OCI-LY7 (cell line): ENCODE measurements around the gene FOXL3. TPM values are rescaled to one million over a fixed set of nuclear protein-coding genes. Genes with fewer than 3 reads are reported as not detected.

Experiments used
- BruUV-seq: library from RNA; stranded (reverse); fragments of 400-500 nt; replicated peaks from 2 replicates; lab custom pipeline; 2021; lab: Mats Ljungman, UMichigan
- CTCF ChIA-PET: fragments of 300-600 bp; sonication (Branson Sonifier 250); formaldehyde crosslinking; loops from one replicate; lab custom pipeline; 2022; ENCODE audit warnings: antibody characterized with exemption; ENCODE audit not compliant: unreplicated experiment; lab: Charles Lee
- POLR2A ChIA-PET: fragments of 300-600 bp; sonication (Branson Sonifier 250); formaldehyde crosslinking; loops from one replicate; lab custom pipeline; 2022; ENCODE audit warnings: antibody characterized with exemption; lab: Charles Lee
- DNase-seq: peaks from one replicate; pipeline ENCODE4 v3.0.0-alpha.2; 2015; ENCODE audit warnings: low spot score
- H2AFZ ChIP-seq: fragments of 200-600 bp; sonication (generic), shearing (Covaris generic); 2 replicates; pipeline ENCODE4 v1.6.1; 2014; ENCODE audit warnings: mild to moderate bottlenecking, antibody characterized with exemption, low read length, moderate library complexity
- H3K27ac ChIP-seq: fragments of 200-600 bp; sonication (generic); 2 replicates; pipeline ENCODE4 v1.5.1; 2014; ENCODE audit warnings: mixed run types, low read depth, mild to moderate bottlenecking, moderate library complexity, low read length, inconsistent platforms; ENCODE audit not compliant: poor library complexity, severe bottlenecking
- H3K36me3 ChIP-seq: fragments of 200-600 bp; sonication (generic); 2 replicates; pipeline ENCODE4 v1.6.1; 2014; ENCODE audit warnings: mild to moderate bottlenecking, antibody characterized with exemption, low read length, moderate library complexity, mixed read lengths; ENCODE audit not compliant: insufficient read depth
- H3K4me1 ChIP-seq: fragments of 200-600 bp; sonication (generic); 2 replicates; pipeline ENCODE4 v1.5.1; 2014; ENCODE audit warnings: mild to moderate bottlenecking, low read length; ENCODE audit not compliant: insufficient read depth, poor library complexity, severe bottlenecking
- H3K4me2 ChIP-seq: fragments of 200-600 bp; sonication (generic); 2 replicates; pipeline ENCODE4 v1.6.1; 2014; ENCODE audit warnings: mild to moderate bottlenecking, low read length
- H3K4me3 ChIP-seq: fragments of 200-600 bp; sonication (generic); 2 replicates; pipeline ENCODE4 v1.5.1; 2014; ENCODE audit warnings: mild to moderate bottlenecking, low read depth, low read length; ENCODE audit not compliant: poor library complexity, severe bottlenecking
- H3K79me2 ChIP-seq: fragments of 200-600 bp; sonication (generic); 2 replicates; pipeline ENCODE4 v1.6.1; 2016; ENCODE audit warnings: low read depth, mild to moderate bottlenecking, low read length, moderate library complexity, mixed read lengths; ENCODE audit not compliant: insufficient read depth
- H3K9me2 ChIP-seq: fragments of 200-600 bp; sonication (generic); 2 replicates; pipeline ENCODE4 v1.6.1; 2016; ENCODE audit warnings: mild to moderate bottlenecking, low read length, mixed read lengths; ENCODE audit not compliant: insufficient read depth
- H3K9me3 ChIP-seq: fragments of 200-600 bp; sonication (generic); 2 replicates; pipeline ENCODE4 v1.6.1; 2014; ENCODE audit warnings: mild to moderate bottlenecking, mixed run types, low read length, mixed read lengths
- H4K20me1 ChIP-seq: fragments of 200-600 bp; sonication (generic); 2 replicates; pipeline ENCODE4 v1.6.1; 2014; ENCODE audit warnings: mild to moderate bottlenecking, antibody characterized with exemption, low read length, moderate library complexity, mixed read lengths; ENCODE audit not compliant: insufficient read depth
- EZH2phosphoT487 ChIP-seq: fragments of 200-600 bp; sonication (generic); IDR thresholded peaks from 2 replicates; pipeline ENCODE4 v1.6.1; 2018; ENCODE audit warnings: low read depth, borderline replicate concordance, mild to moderate bottlenecking, mixed run types, antibody characterized with exemption, low read length, moderate library complexity, mixed read lengths
- intact Hi-C: fragments of 100-400 bp; cut with micrococcal nuclease; formaldehyde crosslinking; loops from one replicate; pipeline ENCODE4 v1.10.0; 2022; ENCODE audit not compliant: unreplicated experiment
- total RNA-seq, 2 experiments: library from RNA; depleted of rRNA in 1 of 2; stranded (reverse); fragments of >200 nt in 1 of 2; shearing (Covaris generic) in 1 of 2; gene quantifications; 2 replicates each; pipeline ENCODE4 v1.2.3, GENCODE V29; 2014 to 2022
- TF ChIP-seq, protein P1 (sequence below): fragments of 200-600 bp; sonication (generic); conservative IDR thresholded peaks from 2 replicates; pipeline ENCODE4 v1.5.1; 2014; ENCODE audit warnings: mild to moderate bottlenecking, antibody characterized with exemption, low read length, moderate library complexity, mixed read lengths

FOXL3 gene
- total RNA-seq, 2 experiments from 2014 or later = not detected

DNA sequence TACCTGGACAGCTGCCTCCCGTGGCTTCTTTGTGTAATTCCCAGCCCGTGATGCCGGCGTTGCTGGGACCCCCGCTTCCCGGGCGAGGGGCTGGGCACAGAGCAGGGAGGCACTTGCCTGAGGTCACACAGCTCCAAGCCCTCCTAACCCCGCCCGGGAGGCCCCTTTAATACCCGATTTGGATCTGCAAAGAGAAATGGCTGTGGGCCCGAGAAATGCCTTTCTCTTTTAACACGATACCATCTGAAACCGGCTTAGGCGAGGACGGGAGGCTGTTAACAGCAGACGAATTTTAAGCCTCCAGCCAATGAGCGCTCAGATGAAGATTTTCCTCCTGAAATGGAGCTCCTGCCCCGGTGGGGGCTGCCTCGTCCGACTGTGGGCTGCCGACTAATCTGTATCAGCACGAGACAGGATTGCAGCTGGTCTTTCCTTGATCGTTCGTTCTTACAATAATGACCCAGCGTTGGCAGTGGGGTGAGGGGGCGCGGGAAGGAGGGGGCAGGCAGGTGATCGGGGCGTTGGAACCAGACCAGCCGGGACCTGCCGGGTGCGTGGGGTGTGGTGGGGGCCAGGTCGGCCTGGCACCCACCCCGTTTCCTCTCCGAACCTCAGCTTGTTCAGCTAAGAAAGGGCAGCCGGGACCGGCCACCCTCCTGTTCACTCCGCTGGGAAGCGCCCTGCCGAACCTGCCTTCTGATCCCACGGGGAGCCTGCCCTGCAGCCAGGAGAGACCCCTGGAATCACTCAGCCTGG is 36.2 kb upstream of the FOXL3 start:
- no peak overlapping the region for H3K27ac ChIP-seq
- no peaks in the 10 kb centered on the region for H3K9me2 ChIP-seq
- TF ChIP-seq, protein P1, sequence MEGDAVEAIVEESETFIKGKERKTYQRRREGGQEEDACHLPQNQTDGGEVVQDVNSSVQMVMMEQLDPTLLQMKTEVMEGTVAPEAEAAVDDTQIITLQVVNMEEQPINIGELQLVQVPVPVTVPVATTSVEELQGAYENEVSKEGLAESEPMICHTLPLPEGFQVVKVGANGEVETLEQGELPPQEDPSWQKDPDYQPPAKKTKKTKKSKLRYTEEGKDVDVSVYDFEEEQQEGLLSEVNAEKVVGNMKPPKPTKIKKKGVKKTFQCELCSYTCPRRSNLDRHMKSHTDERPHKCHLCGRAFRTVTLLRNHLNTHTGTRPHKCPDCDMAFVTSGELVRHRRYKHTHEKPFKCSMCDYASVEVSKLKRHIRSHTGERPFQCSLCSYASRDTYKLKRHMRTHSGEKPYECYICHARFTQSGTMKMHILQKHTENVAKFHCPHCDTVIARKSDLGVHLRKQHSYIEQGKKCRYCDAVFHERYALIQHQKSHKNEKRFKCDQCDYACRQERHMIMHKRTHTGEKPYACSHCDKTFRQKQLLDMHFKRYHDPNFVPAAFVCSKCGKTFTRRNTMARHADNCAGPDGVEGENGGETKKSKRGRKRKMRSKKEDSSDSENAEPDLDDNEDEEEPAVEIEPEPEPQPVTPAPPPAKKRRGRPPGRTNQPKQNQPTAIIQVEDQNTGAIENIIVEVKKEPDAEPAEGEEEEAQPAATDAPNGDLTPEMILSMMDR = no peak
- H3K4me1 ChIP-seq = no peaks in the 10 kb centered on the region
- H3K4me3 ChIP-seq = no peak overlapping the region
- no peaks in the 10 kb centered on the region for H3K9me3 ChIP-seq
- intact Hi-C loops = no loop called here
- H4K20me1 ChIP-seq = no peaks in the 10 kb centered on the region
- H3K79me2 ChIP-seq = no peaks in the 10 kb centered on the region
- H3K36me3 ChIP-seq = no peaks in the 10 kb centered on the region
- no TSS peak for BruUV-seq
- POLR2A ChIA-PET = no interaction called here
- DNase-seq = no peak
- H3K4me2 ChIP-seq = no peak overlapping the region
- CTCF ChIA-PET = no interaction called here
- H2AFZ ChIP-seq = no peak overlapping the region

DNA sequence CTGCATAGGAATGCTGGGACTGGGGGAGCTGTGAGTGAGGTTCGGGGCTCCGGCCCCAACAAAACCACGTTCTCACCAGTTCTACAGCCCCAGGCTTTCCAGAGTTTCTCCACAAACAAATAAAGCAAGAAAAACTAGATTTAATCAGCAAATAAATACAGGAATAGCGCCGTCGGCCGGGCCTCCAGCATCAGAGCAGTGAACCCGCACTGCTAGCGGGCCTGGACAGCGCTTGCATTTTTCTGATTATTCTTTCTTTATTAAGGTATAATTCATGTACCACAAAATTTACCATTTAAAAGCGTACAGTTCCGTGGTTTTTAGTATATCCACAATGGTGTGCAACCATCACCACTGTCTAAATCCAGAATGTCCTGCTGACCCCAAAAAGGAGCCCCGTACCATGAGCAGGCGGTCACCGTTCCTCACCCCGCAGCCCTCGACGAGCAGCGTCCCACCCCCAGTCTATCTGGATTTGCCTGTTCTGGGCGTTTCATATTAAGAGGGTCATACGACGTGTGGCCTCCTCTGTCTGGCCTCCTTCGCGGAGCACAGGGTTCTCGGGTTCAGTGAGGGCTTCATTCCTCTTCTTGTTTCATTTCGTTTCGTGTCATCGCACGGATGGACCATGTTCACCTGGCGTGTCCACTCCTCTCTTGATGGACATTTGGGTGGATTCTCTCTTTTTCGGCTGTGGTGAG is 35.5 kb upstream of the FOXL3 start:
- Histone ChIP-seq H3K9me3 (no peaks in the 10 kb centered on the region), H3K4me2 (no peak overlapping the region), H3K27ac (no peak overlapping the region), H3K4me3 (no peak overlapping the region), H3K9me2 (no peaks in the 10 kb centered on the region), H3K4me1 (no peaks in the 10 kb centered on the region), H3K36me3 (no peaks in the 10 kb centered on the region), H2AFZ (no peak overlapping the region), H3K79me2 (no peaks in the 10 kb centered on the region), H4K20me1 (no peaks in the 10 kb centered on the region)
- POLR2A ChIA-PET = no interaction called here
- CTCF ChIA-PET = no interaction called here
- intact Hi-C loops = no loop called here
- BruUV-seq = no TSS peak
- no peak for TF ChIP-seq EZH2phosphoT487
- TF ChIP-seq, protein P1 = no peak
- DNase-seq = no peak

DNA sequence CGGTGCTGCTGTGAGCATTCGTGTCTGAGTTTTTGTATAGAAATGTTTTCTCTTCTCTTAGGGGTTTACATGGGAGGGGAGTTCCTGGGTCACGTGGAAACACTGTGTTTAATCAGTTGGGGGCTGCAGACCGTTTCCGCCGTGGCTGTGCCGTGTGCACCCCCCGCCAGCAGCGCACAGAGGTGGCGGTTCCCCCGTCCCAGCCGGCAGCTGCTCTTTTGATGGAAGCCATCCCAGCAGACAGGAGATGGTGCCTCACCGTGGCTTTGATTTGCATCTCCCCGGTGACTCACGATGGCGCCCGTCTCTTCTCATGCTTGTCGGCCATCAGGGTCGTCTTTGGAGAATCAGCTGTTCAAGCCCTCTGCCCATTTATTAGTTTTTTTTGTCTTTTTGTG is 34.9 kb upstream of the FOXL3 start:
- no peak overlapping the region for H3K27ac ChIP-seq
- H3K4me3 ChIP-seq = no peak overlapping the region
- TF ChIP-seq, protein P1 = no peak
- TF ChIP-seq EZH2phosphoT487 = no peak
- intact Hi-C loops = no loop called here
- no peaks in the 10 kb centered on the region for H3K79me2 ChIP-seq
- no peaks in the 10 kb centered on the region for H3K4me1 ChIP-seq
- H3K9me3 ChIP-seq = no peaks in the 10 kb centered on the region
- POLR2A ChIA-PET = no interaction called here
- H2AFZ ChIP-seq = no peak overlapping the region
- no peaks in the 10 kb centered on the region for H3K36me3 ChIP-seq
- CTCF ChIA-PET = no interaction called here
- no TSS peak for BruUV-seq
- no peak for DNase-seq
- no peaks in the 10 kb centered on the region for H3K9me2 ChIP-seq
- no peaks in the 10 kb centered on the region for H4K20me1 ChIP-seq
- H3K4me2 ChIP-seq = no peak overlapping the region
